T follicular helper cell (primary cell): ENCODE data around the gene PLEKHB1.
"Not testable (repeated sequence)": the region's sequence is repeated elsewhere in the genome, so short reads cannot be mapped to it uniquely, and the experiment has no call there.

Experiments
- DNase-seq: peaks from one replicate; pipeline ENCODE4 v3.0.0-alpha.2; 2020; ENCODE audit warnings: low read depth

PLEKHB1 gene

GRCh38 chr11:73648571-73649046, 2.2 kb downstream of the PLEKHB1 start:
- no peak for DNase-seq

GRCh38 chr11:73649206-73649605, 2.8 kb downstream of the PLEKHB1 start:
- DNase-seq = no peak

DNA sequence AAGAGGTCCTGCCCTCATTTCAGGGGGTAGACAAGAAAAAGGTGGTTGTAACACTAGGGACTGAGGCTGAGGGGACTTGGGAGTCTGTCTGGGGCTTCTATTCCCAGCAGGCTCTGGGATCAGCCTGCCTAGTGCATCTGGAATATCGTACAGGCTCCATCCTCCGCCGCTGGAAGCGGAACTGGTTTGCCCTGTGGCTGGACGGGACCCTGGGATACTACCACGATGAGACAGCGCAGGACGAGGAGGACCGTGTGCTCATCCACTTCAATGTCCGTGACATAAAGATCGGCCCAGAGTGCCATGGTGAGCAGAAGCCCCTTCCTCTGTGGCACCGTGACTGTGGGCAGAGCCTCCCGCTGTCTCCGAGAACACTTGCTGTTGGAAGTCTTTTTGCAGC, 4.0 kb downstream of the PLEKHB1 start:
- DNase-seq = no peak

DNA sequence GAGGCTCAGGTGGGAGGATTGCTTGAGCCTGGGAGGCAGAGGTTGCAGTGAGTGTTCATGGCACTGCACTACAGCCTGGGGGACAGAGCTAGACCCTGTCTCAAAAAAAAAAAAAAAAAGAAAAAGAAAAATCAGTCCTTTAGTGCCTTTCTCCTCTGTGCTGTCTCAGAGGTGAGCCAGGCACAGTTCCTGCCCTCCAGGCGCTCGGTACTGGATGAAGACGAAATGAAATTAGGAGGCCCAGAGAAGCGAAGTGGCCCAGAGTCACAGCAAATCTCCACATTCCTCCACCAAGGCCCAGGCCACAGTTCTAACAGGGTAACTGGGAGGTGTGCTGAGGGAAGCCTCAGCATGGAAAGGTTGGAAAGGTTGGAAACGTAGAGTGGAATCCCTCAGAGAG, 4.9 kb downstream of the PLEKHB1 start:
- DNase-seq = no peak

DNA sequence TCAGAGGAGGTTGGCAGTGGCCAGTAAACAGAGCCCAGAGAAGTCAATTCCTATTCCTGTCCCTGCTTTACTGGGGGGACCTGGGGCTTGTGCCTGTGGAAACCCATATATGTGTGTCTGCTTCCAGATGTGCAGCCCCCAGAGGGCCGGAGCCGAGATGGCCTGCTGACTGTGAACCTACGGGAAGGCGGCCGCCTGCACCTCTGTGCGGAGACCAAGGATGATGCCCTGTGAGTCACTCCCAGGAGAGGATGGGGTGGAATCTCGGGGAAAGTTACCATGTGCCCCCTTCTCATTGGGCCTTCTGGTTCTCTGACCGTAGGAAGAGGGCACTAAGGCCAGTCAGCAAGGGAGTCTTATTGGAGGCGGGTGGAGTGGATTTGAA, 5.3 kb downstream of the PLEKHB1 start:
- no peak for DNase-seq

DNA sequence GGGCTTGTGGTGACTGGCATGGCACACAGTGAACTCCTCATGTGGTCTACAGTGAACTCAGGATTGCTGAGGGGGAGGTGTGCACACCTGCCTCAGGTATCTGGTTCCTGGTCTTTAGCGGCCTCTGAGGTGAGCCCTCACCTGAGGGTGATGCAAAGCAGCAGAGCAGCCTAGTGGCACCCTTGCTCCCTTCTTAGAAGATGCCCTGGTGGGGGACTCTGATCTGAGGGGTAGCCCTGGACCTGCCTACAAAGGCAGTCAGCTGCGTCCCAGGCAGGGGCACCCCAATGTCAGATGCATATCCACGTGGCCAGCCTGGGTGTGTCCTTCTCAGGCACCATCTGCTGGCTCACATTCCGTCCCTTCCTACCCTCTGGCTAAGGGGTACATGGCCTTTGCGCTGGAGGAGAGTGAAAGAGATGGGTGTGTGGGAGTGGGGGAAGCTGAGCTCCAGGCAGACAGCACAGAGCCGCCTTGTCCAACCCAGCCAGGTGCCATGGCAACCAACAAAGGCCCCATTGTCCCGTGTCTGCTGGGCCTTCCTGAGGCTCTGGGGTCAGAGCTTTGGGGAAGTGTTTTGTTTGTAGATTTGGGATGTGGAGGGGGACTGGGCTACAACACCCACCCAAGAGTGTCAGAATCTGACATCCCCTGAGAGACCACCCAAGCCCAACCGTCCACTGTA, 5.8 kb downstream of the PLEKHB1 start:
- DNase-seq = no peak

GRCh38 chr11:73652856-73653559, 6.6 kb downstream of the PLEKHB1 start:
- no peak for DNase-seq

DNA sequence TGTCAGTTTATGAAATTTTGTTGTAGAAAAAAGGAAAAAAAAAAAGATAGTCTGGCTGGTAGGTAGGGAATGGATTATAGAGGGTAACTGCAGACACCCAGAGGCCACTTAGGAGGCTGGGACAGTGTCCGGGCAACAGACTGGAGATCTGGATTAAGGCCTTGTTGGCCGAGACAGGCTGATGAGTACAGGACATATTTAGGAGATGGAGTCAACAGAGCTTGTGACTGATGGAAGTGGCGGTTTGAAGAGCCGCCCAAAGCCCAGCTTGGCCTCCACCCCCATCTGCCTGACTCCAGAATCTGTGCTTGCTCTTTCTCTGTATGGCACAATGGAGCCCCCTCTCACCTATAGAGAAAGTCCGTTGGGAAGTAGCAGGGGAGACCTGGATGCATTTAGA, 7.6 kb downstream of the PLEKHB1 start:
- DNase-seq = no peak

GRCh38 chr11:73654482-73655021, 8.2 kb downstream of the PLEKHB1 start:
- no peak for DNase-seq

DNA sequence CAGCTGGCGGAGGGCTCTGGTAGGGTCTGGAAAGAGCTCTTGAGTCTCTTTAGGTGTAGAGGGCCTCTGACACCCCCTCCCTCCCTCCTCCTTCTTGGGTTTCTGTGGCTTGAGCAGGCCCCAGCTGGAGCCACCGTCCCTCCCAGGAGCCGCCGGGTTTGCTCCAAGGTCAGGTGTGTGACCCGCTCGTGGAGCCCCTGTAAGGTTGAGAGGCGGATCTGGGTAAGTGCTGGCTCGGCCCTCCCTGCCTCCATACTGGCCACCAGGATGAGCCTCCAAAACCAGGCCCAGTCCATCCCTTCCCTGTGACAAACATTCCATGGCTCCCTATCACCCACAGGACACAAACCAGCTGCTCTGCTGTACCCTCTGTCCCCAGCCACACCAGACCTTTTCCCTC, 9.3 kb downstream of the PLEKHB1 start:
- DNase-seq = no peak

GRCh38 chr11:73656985-73657384, 10.6 kb downstream of the PLEKHB1 start:
- no peak for DNase-seq

- no peak for DNase-seq
Observed at GRCh38 chr11:73659961-73660360, 13.6 kb downstream of the PLEKHB1 start.

- no peak for DNase-seq
Observed at GRCh38 chr11:73660497-73661034, 14.2 kb downstream of the PLEKHB1 start.

- peak; percentile 76 for DNase-seq
Observed at GRCh38 chr11:73661035-73661628, 14.8 kb downstream of the PLEKHB1 start.

DNA sequence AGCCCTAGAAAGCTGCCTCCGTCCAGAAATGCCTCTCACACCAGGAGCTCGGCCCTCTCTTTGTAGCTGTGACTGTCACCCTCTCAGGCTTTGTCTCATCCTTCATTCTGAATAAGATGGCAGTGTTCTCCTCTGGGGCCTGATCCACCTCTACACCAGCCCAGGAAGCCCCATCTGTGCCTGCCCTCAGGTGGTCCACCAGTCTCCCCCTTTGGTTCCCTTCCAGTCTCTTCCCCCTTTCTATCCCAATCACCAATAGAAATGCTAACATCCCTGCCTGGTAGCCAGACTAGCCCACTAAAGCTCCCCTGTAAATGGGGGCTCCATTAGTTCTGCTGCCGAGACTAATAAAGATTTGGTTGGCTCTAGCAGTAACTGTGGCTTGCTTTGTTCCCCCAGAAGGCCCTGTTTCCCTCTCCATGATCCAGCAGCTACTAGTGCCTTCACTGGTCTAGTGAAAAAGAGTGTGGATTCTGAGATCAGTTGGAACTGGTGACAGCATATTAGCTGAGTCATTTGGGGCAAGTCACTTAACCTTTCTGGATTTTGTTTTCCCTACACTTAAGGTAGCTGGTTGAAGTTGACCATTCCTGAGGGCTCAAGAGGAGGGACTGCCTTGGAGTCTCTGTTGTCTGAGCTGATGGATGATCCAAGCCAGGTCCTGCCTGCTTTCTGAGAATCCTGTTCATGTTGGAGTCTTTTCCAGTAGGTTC, 16.2 kb downstream of the PLEKHB1 start:
- DNase-seq = no peak

GRCh38 chr11:73663604-73664495, 17.5 kb downstream of the PLEKHB1 start:
- no peak for DNase-seq

DNA sequence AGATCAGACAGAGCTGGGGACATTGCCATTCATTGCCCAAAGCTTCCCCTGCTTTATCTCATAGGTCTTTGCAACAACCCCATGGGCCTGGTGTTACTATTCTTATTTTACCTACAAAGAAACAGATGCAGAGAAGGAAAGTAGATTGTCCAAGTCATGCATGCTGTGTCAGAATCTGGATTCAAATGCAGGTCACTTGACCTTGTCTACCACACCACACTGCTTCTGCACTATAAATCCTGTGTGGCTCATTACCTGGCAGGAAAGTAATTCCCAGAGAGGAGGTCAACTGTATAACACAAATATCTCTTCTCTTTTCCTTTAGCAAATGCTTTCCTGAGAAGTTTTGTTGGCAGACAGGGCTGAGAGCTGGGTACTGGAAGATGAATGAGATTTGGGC, 18.5 kb downstream of the PLEKHB1 start:
- no peak for DNase-seq

DNA sequence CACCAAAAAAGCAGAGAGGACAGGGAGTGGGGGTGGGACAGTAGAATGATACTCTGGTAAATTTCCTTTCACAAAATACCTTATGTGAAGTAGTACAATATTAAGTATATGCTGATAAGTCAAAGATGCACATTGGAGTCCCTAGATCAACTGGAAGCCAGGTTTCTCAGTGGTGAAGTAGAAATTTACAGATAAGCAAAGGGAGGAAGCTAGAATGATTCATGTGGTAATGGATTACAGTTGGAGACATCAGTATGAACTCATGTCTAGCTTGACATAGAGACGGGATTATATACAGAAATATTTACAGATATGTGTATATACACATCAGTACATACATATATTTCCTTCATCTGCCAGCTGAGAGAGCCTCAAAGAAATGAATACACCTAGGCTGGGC, 21.5 kb downstream of the PLEKHB1 start:
- no peak for DNase-seq

GRCh38 chr11:73670808-73671207, 24.4 kb downstream of the PLEKHB1 start:
- DNase-seq = no peak

- DNase-seq = no peak
Observed at GRCh38 chr11:73671701-73672100, 25.3 kb downstream of the PLEKHB1 start.

- DNase-seq = not testable (repeated sequence)
Observed at GRCh38 chr11:73676552-73676951, 30.2 kb downstream of the PLEKHB1 start.
